Naive thymus-derived CD4-positive, alpha-beta T cell (primary cell): Measurements from ENCODE around the gene DCUN1D3. TPM values are rescaled to one million over a fixed set of nuclear protein-coding genes. Genes with fewer than 3 reads are reported as not detected.

Experiments used
- ATAC-seq: fragments of 150-1000 bp; cut with Tn5 transposase; 2 replicates; pipeline ENCODE4 v1.10.0; 2021; ENCODE audit warnings: mild to moderate bottlenecking, moderate library complexity
- CTCF ChIA-PET: fragments of 350-600 bp; sonication (Branson Sonifier 250); formaldehyde crosslinking; loops from one replicate; lab custom pipeline; 2021; ENCODE audit warnings: antibody characterized with exemption; lab: Charles Lee
- POLR2A ChIA-PET: fragments of 350-600 bp; sonication (Branson Sonifier 250); formaldehyde crosslinking; loops from one replicate; lab custom pipeline; 2021; ENCODE audit warnings: antibody characterized with exemption, inconsistent platforms; lab: Charles Lee
- DNase-seq, 9 donors: peaks; one replicate each; pipeline versions ENCODE4 v3.0.0 to v3.0.0-alpha.2; 2020 to 2022; ENCODE audit warnings: mixed read lengths in 1 of 9
- H3K27ac ChIP-seq: one replicate; pipeline ENCODE4 v1.7.0; 2013; ENCODE audit warnings: mild to moderate bottlenecking, low read depth, low read length, moderate library complexity
- H3K27me3 ChIP-seq, 2 donors: one replicate each; pipeline ENCODE4 v1.7.0; 2013; ENCODE audit warnings: low read length in 2 of 2, mild to moderate bottlenecking in 2 of 2, moderate library complexity in 2 of 2; ENCODE audit not compliant: control insufficient read depth in 2 of 2, insufficient read depth in 2 of 2
- H3K36me3 ChIP-seq, 3 experiments: 1 replicate in 2 of 3; 2 replicates in 1 of 3; pipeline ENCODE4 v1.7.0; 2013; ENCODE audit warnings: low read length in 3 of 3, mild to moderate bottlenecking in 3 of 3, moderate library complexity in 1 of 3; ENCODE audit not compliant: insufficient read depth in 3 of 3, control insufficient read depth in 2 of 3
- H3K4me1 ChIP-seq, 2 donors: one replicate each; pipeline ENCODE4 v1.7.0; 2013; ENCODE audit warnings: low read length in 2 of 2, mild to moderate bottlenecking in 2 of 2, moderate library complexity in 1 of 2; ENCODE audit not compliant: control insufficient read depth in 2 of 2, insufficient read depth in 2 of 2
- H3K4me3 ChIP-seq: 2 replicates; pipeline ENCODE4 v1.7.0; 2013; ENCODE audit warnings: mild to moderate bottlenecking, low read length
- H3K9me3 ChIP-seq, 3 experiments: 1 replicate in 2 of 3; 2 replicates in 1 of 3; pipeline ENCODE4 v1.7.0; 2013; ENCODE audit warnings: low read length in 3 of 3; ENCODE audit not compliant: control insufficient read depth in 2 of 3
- H3K27ac Mint-ChIP-seq, 9 donors: one replicate each; pipeline ENCODE4 v1.8.0; 2020 to 2022; ENCODE audit warnings: mixed read lengths in 9 of 9, mild to moderate bottlenecking in 8 of 9, moderate library complexity in 5 of 9, inconsistent platforms in 2 of 9
- H3K27me3 Mint-ChIP-seq, 5 donors: one replicate each; pipeline ENCODE4 v1.8.0; 2021 to 2022; ENCODE audit warnings: mixed read lengths in 5 of 5, mild to moderate bottlenecking in 1 of 5
- H3K36me3 Mint-ChIP-seq, 5 donors: one replicate each; pipeline ENCODE4 v1.8.0; 2020 to 2022; ENCODE audit warnings: mixed read lengths in 5 of 5, mild to moderate bottlenecking in 3 of 5, inconsistent platforms in 1 of 5
- H3K4me1 Mint-ChIP-seq, 7 donors: one replicate each; pipeline ENCODE4 v1.8.0; 2020 to 2022; ENCODE audit warnings: mixed read lengths in 7 of 7, mild to moderate bottlenecking in 3 of 7, inconsistent platforms in 1 of 7
- H3K4me3 Mint-ChIP-seq, 10 donors: one replicate each; pipeline ENCODE4 v1.8.0; 2020 to 2022; ENCODE audit warnings: mild to moderate bottlenecking in 10 of 10, mixed read lengths in 10 of 10, moderate library complexity in 6 of 10, inconsistent platforms in 2 of 10
- H3K9me3 Mint-ChIP-seq, 11 donors: one replicate each; pipeline ENCODE4 v1.8.0; 2020 to 2022; ENCODE audit warnings: mixed read lengths in 11 of 11, mild to moderate bottlenecking in 4 of 11, inconsistent platforms in 1 of 11, moderate library complexity in 1 of 11
- intact Hi-C, 2 donors: fragments of 100-400 bp; cut with micrococcal nuclease; formaldehyde crosslinking; loops; one replicate each; pipeline ENCODE4 v1.15.1; 2023
- polyA plus RNA-seq, 2 donors: library from polyadenylated mRNA; unstranded; fragments of 300-500 nt; fragmentation: Illumina TruSeq; gene quantifications; one replicate each; pipeline ENCODE4 v1.2.3, GENCODE V29; 2021
- total RNA-seq, 6 experiments: library from RNA in 5 of 6; stranded (reverse) in 5 of 6; gene quantifications; 1 replicate in 5 of 6; 2 replicates in 1 of 6; pipeline ENCODE4 v1.2.3 and lab custom pipeline; 2021 to 2026

The DCUN1D3 gene
- total and polyA plus RNA-seq, 7 experiments from 2014 or later = 0.82 to 15.7 (median 5.1) TPM

- Histone ChIP-seq H3K4me1 (peaks cover 18 to 22% of the 10 kb centered on the region in 2 donors), H3K27ac (peak overlapping the region; percentile 48), H3K36me3 (no peaks in the 10 kb centered on the region), H3K9me3 (no peaks in the 10 kb centered on the region), H3K4me3 (peak overlapping the region; percentile 2), H3K27me3 (no peaks in the 10 kb centered on the region)
- Mint-ChIP-seq H3K9me3 (peaks cover 0 to 4% (median 0%) of the 10 kb centered on the region in 11 donors), H3K27ac (peak overlapping the region; percentile 63 to 93 (median 74)), H3K36me3 (peaks cover 0 to 21% (median 0%) of the 10 kb centered on the region in 5 donors), H3K4me1 (peaks cover 14 to 35% (median 25%) of the 10 kb centered on the region in 7 donors), H3K4me3 (peak overlapping the region; percentile 26 to 80 (median 55)), H3K27me3 (no peaks in the 10 kb centered on the region)
- intact Hi-C loops = loop anchor here (1.0 to 10.0 kb wide), 4 partner anchors 38 to 310 kb away; partner anchors contain the start of genes ERI2 (in 2 of the 2), REXO5 (in 2 of the 2), DNAH3 (in 1 of the 2) and LDAF1 (in 1 of the 2)
- ChIA-PET CTCF (interaction anchor here (0.6 to 1.1 kb wide), 4 partner anchors 29 to 59 kb away, joined by 3 to 6 read pairs (median 4); partner anchors contain the start of gene REXO5), POLR2A (interaction anchor here (1.0 kb wide), 1 partner anchor 56 kb away, joined by 3 read pairs; the partner anchor contains the start of genes DCUN1D3 and LYRM1)
- ATAC-seq = peak; percentile 67
- DNase-seq = peak in 7 of 9 donors; percentile 18 to 42 (median 28)
These were observed 55.6 kb downstream of the DCUN1D3 start for GRCh38 chr16:20844588-20844987.

DNA sequence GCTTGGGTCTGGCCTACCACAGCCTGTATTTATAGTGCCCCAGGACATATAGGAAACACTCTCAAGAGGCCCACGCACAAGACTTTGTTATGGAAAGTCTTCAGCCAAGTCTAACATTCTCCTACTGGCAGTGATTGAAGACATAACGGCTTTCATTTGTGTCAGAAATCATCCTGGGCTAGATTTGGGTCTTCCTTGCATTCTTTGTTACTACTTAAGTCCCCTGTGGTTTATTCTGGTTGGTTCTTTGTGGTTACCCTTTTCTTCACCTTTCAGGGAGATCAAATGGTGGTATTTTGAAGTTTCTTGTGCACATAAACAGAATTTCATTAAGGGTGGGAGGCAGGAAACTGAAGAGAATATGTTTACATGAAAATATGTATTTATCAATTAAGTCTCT lies 56.1 kb downstream of the DCUN1D3 start:
- CTCF ChIA-PET = interaction anchor here (0.6 to 1.1 kb wide), 3 partner anchors 37 to 58 kb away, joined by 3 to 6 read pairs (median 3); partner anchors contain the start of gene REXO5
- Mint-ChIP-seq H3K4me3 (peak overlapping the region; percentile 26 to 80 (median 55)), H3K27ac (peak overlapping the region; percentile 62 to 93 (median 74)), H3K27me3 (no peaks in the 10 kb centered on the region), H3K4me1 (peaks cover 16 to 36% (median 25%) of the 10 kb centered on the region in 7 donors), H3K36me3 (peaks cover 0 to 22% (median 0%) of the 10 kb centered on the region in 5 donors), H3K9me3 (peaks cover 0 to 4% (median 0%) of the 10 kb centered on the region in 11 donors)
- ATAC-seq (peak; percentile 50), DNase-seq (peak in 6 of 9 donors; percentile 13 to 48 (median 25))
- H3K9me3 ChIP-seq = no peaks in the 10 kb centered on the region
- H3K4me3 ChIP-seq = peak overlapping the region; percentile 2
- no peaks in the 10 kb centered on the region for H3K36me3 ChIP-seq
- intact Hi-C loops = loop anchor here (1.0 to 10.0 kb wide), 4 partner anchors 37 to 311 kb away; partner anchors contain the start of genes ERI2 (in 2 of the 2), REXO5 (in 2 of the 2), DNAH3 (in 1 of the 2) and LDAF1 (in 1 of the 2)
- peaks cover 18 to 22% of the 10 kb centered on the region in 2 donors for H3K4me1 ChIP-seq
- peak overlapping the region; percentile 48 for H3K27ac ChIP-seq
- POLR2A ChIA-PET = no interaction called here
- H3K27me3 ChIP-seq = no peaks in the 10 kb centered on the region

- H3K27ac ChIP-seq = no peak overlapping the region
- no peak overlapping the region for H3K4me3 ChIP-seq
- peaks cover 10 to 12% of the 10 kb centered on the region in 2 donors for H3K4me1 ChIP-seq
- ChIA-PET CTCF (no interaction called here), POLR2A (no interaction called here)
- Mint-ChIP-seq H3K4me3 (no peak overlapping the region), H3K4me1 (peaks cover 7 to 15% (median 13%) of the 10 kb centered on the region in 7 donors), H3K27me3 (no peaks in the 10 kb centered on the region), H3K36me3 (peaks cover 0 to 56% (median 9%) of the 10 kb centered on the region in 5 donors), H3K27ac (no peak overlapping the region), H3K9me3 (peaks cover 0 to 31% (median 9%) of the 10 kb centered on the region in 11 donors)
- no peaks in the 10 kb centered on the region for H3K27me3 ChIP-seq
- DNase-seq (no peak), ATAC-seq (no peak)
- intact Hi-C loops = no loop called here
- no peaks in the 10 kb centered on the region for H3K36me3 ChIP-seq
- H3K9me3 ChIP-seq = no peaks in the 10 kb centered on the region
These were observed 60.7 kb downstream of the DCUN1D3 start for GRCh38 chr16:20839504-20839903.

GRCh38 chr16:20838240-20838639 lies 61.9 kb downstream of the DCUN1D3 start:
- Mint-ChIP-seq H3K36me3 (peaks cover 0 to 62% (median 9%) of the 10 kb centered on the region in 5 donors), H3K4me3 (no peak overlapping the region), H3K9me3 (peaks cover 0 to 37% (median 11%) of the 10 kb centered on the region in 11 donors), H3K4me1 (peaks cover 0 to 7% (median 1%) of the 10 kb centered on the region in 7 donors), H3K27ac (no peak overlapping the region), H3K27me3 (no peaks in the 10 kb centered on the region)
- no peak for ATAC-seq
- intact Hi-C loops = no loop called here
- no peaks in the 10 kb centered on the region for H3K27me3 ChIP-seq
- no peaks in the 10 kb centered on the region for H3K4me1 ChIP-seq
- H3K4me3 ChIP-seq = no peak overlapping the region
- no peak overlapping the region for H3K27ac ChIP-seq
- ChIA-PET CTCF (no interaction called here), POLR2A (no interaction called here)
- no peaks in the 10 kb centered on the region for H3K36me3 ChIP-seq
- H3K9me3 ChIP-seq = no peaks in the 10 kb centered on the region
- DNase-seq = no peak

- Histone ChIP-seq H3K4me3 (no peak overlapping the region), H3K9me3 (no peaks in the 10 kb centered on the region), H3K36me3 (no peaks in the 10 kb centered on the region), H3K27ac (no peak overlapping the region), H3K27me3 (no peaks in the 10 kb centered on the region), H3K4me1 (no peaks in the 10 kb centered on the region)
- intact Hi-C loops = no loop called here
- Mint-ChIP-seq H3K9me3 (peaks cover 0 to 37% (median 9%) of the 10 kb centered on the region in 11 donors), H3K36me3 (peaks cover 0 to 46% (median 9%) of the 10 kb centered on the region in 5 donors), H3K27me3 (no peaks in the 10 kb centered on the region), H3K27ac (no peak overlapping the region), H3K4me3 (no peak overlapping the region), H3K4me1 (no peaks in the 10 kb centered on the region)
- CTCF ChIA-PET = interaction anchor here (0.6 kb wide), 2 partner anchors 31 to 80 kb away, joined by 4 read pairs; no protein-coding TSS in a partner anchor
- DNase-seq (no peak), ATAC-seq (no peak)
- POLR2A ChIA-PET = no interaction called here
These were observed 67.1 kb downstream of the DCUN1D3 start for GRCh38 chr16:20833086-20833485.

- Histone ChIP-seq H3K27ac (no peak overlapping the region), H3K9me3 (no peaks in the 10 kb centered on the region), H3K27me3 (no peaks in the 10 kb centered on the region), H3K36me3 (no peaks in the 10 kb centered on the region), H3K4me3 (no peak overlapping the region), H3K4me1 (no peaks in the 10 kb centered on the region)
- CTCF ChIA-PET = no interaction called here
- Mint-ChIP-seq H3K27me3 (no peaks in the 10 kb centered on the region), H3K4me1 (no peaks in the 10 kb centered on the region), H3K27ac (no peak overlapping the region), H3K4me3 (no peak overlapping the region), H3K36me3 (peaks cover 0 to 31% (median 0%) of the 10 kb centered on the region in 5 donors), H3K9me3 (peaks cover 0 to 15% (median 4%) of the 10 kb centered on the region in 11 donors)
- intact Hi-C loops = no loop called here
- POLR2A ChIA-PET = no interaction called here
- DNase-seq (no peak), ATAC-seq (no peak)
These were observed 69.8 kb downstream of the DCUN1D3 start for GRCh38 chr16:20830372-20830771.
